HepG2 (cell line): ENCODE measurements around the gene MTX1. TPM values are rescaled to one million over a fixed set of nuclear protein-coding genes. Genes with fewer than 3 reads are reported as not detected.
A peak's percentile ranks its signal among the peaks of the same experiment; 100 is the strongest.

ENCODE experiments used
- AKNA ChIP-seq: sonication (generic); formaldehyde crosslinking; IDR thresholded peaks from 2 replicates; pipeline ENCODE4 v1.4.0; 2020; ENCODE audit warnings: missing genetic modification reagents, borderline replicate concordance
- ARID5B ChIP-seq: IDR thresholded peaks from 2 replicates; pipeline ENCODE4 v1.4.0; 2020; ENCODE audit warnings: mild to moderate bottlenecking, missing genetic modification reagents
- ARNTL ChIP-seq: sonication (generic); formaldehyde crosslinking; IDR thresholded peaks from 2 replicates; pipeline ENCODE4 v1.4.0; 2020; ENCODE audit warnings: mild to moderate bottlenecking, missing genetic modification reagents
- CBFB ChIP-seq: sonication (generic); formaldehyde crosslinking; IDR thresholded peaks from 2 replicates; pipeline ENCODE4 v1.4.0; 2020; ENCODE audit warnings: missing genetic modification reagents
- CBX2 ChIP-seq, 2 experiments: fragments of 200-600 bp in 1 of 2; sonication (generic); formaldehyde crosslinking in 1 of 2; IDR thresholded peaks; 2 replicates each; pipeline versions ENCODE4 v1.7.0 to v1.8.1; 2018 to 2022; ENCODE audit warnings: low read depth in 2 of 2, low read length in 1 of 2, mild to moderate bottlenecking in 1 of 2, missing genetic modification reagents in 1 of 2
- CBX5 ChIP-seq: sonication (generic); formaldehyde crosslinking; IDR thresholded peaks from 2 replicates; pipeline ENCODE4 v1.4.0; 2020; ENCODE audit warnings: missing genetic modification reagents, borderline replicate concordance
- FOSL2 ChIP-seq: sonication (generic); formaldehyde crosslinking; IDR thresholded peaks from 2 replicates; pipeline ENCODE4 v1.4.0; 2020; ENCODE audit warnings: missing genetic modification reagents
- HMG20A ChIP-seq: IDR thresholded peaks from 2 replicates; pipeline ENCODE4 v1.6.1; 2016; ENCODE audit warnings: borderline replicate concordance
- HNRNPH1 ChIP-seq: fragments of 200-400 bp; formaldehyde crosslinking; optimal IDR thresholded peaks from 2 replicates; pipeline ENCODE3; 2017; ENCODE audit warnings: mild to moderate bottlenecking, low read depth, low read length
- MATR3 ChIP-seq: sonication (generic); formaldehyde crosslinking; IDR thresholded peaks from 2 replicates; pipeline ENCODE4 v1.4.0; 2020; ENCODE audit warnings: missing genetic modification reagents
- MED1 ChIP-seq: sonication (generic); formaldehyde crosslinking; IDR thresholded peaks from 2 replicates; pipeline ENCODE4 v1.4.0; 2020; ENCODE audit warnings: missing genetic modification reagents
- MEIS1 ChIP-seq: sonication (generic); formaldehyde crosslinking; IDR thresholded peaks from 2 replicates; pipeline ENCODE4 v1.9.0; 2021; ENCODE audit warnings: mild to moderate bottlenecking, missing genetic modification reagents, moderate library complexity, borderline replicate concordance
- NAIF1 ChIP-seq: sonication (generic); formaldehyde crosslinking; IDR thresholded peaks from 2 replicates; pipeline ENCODE4 v1.5.0; 2020; ENCODE audit warnings: mild to moderate bottlenecking, missing genetic modification reagents, borderline replicate concordance
- NCOR1 ChIP-seq: fragments of 200-600 bp; sonication (generic); IDR thresholded peaks from 2 replicates; pipeline ENCODE4 v1.7.0; 2017; ENCODE audit warnings: antibody characterized with exemption, low read length, borderline replicate concordance
- STAT5B ChIP-seq: sonication (generic); formaldehyde crosslinking; IDR thresholded peaks from 2 replicates; pipeline ENCODE4 v1.4.0; 2020; ENCODE audit warnings: missing genetic modification reagents
- ZIK1 ChIP-seq: sonication (generic); formaldehyde crosslinking; IDR thresholded peaks from 2 replicates; pipeline ENCODE4 v1.5.0; 2020; ENCODE audit warnings: mild to moderate bottlenecking, low read depth, missing genetic modification reagents, borderline replicate concordance
- ZNF367 ChIP-seq: sonication (generic); formaldehyde crosslinking; IDR thresholded peaks from 2 replicates; pipeline ENCODE4 v1.4.0; 2020; ENCODE audit warnings: missing genetic modification reagents, borderline replicate concordance
- polyA plus RNA-seq, 8 experiments: library from polyadenylated mRNA; depleted of rRNA in 3 of 8; stranded (reverse) in 7 of 8; unstranded in 1 of 8; fragments of >200 nt; fragmentation: Illumina TruSeq in 4 of 8; extraction: Trizol in 4 of 8; gene quantifications; 2 replicates each; pipeline versions ENCODE4 v1.2.1 to v1.2.3, GENCODE V29; 2011 to 2016; ENCODE audit warnings: low read depth in 4 of 8, missing spikeins in 1 of 8, mixed read lengths in 1 of 8; ENCODE audit not compliant: insufficient read depth in 1 of 8
- total RNA-seq, 5 experiments: library from RNA; depleted of rRNA; stranded (reverse); fragments of >200 nt; fragmentation: Illumina TruSeq; extraction: Trizol; gene quantifications; 2 replicates each; pipeline ENCODE4 v1.2.3, GENCODE V29; 2016; ENCODE audit warnings: low read depth in 1 of 5

Gene MTX1
- total and polyA plus RNA-seq, 2 of the 13 experiments (the other 11 are each of a cell fraction or from before 2014, with no cell fraction given): 64.5 to 72.6 TPM

- TF ChIP-seq ARID5B (CRISPR knock-in tag) (peak; percentile 40; the same call in 1 of the 2 replicates), MATR3 (CRISPR knock-in tag) (no peak), CBFB (CRISPR knock-in tag) (no peak; the same call in 1 of the 2 replicates), HMG20A (CRISPR knock-in tag) (no peak), ZIK1 (CRISPR knock-in tag) (no peak), FOSL2 (CRISPR knock-in tag) (no peak; the same call in 1 of the 2 replicates), NCOR1 (no peak), AKNA (CRISPR knock-in tag) (no peak), CBX5 (CRISPR knock-in tag) (no peak), MED1 (no peak; the same call in 1 of the 2 replicates), CBX2 (IDR thresholded peaks at IDR 0.05; ENCODE audit: low read depth, low read length) (no peak), CBX2 (CRISPR knock-in tag; IDR thresholded peaks at IDR 0.05; ENCODE audit: low read depth) (no peak), ARNTL (CRISPR knock-in tag) (no peak; the same call in 1 of the 2 replicates), NAIF1 (CRISPR knock-in tag) (no peak), HNRNPH1 (no peak), MEIS1 (no peak), STAT5B (CRISPR knock-in tag) (no peak), ZNF367 (CRISPR knock-in tag) (no peak)
These were observed 41.1 kb upstream of the MTX1 start (continued) for GRCh38 chr1:155167166-155168104.
